VCaP (cell line): ENCODE data around the gene GPATCH4.
"Not testable (repeated sequence)": the region's sequence is repeated elsewhere in the genome, so short reads cannot be mapped to it uniquely, and the experiment has no call there.

Experiments
- H3K27ac ChIP-seq: fragments of 450-650 bp; 2 replicates; pipeline ENCODE4 v1.5.1; 2017
- TF ChIP-seq, protein P1 (sequence below): fragments of 450-650 bp; conservative IDR thresholded peaks from 2 replicates; pipeline ENCODE4 v1.5.1; 2017; ENCODE audit warnings: mild to moderate bottlenecking, moderate library complexity

The GPATCH4 gene

DNA sequence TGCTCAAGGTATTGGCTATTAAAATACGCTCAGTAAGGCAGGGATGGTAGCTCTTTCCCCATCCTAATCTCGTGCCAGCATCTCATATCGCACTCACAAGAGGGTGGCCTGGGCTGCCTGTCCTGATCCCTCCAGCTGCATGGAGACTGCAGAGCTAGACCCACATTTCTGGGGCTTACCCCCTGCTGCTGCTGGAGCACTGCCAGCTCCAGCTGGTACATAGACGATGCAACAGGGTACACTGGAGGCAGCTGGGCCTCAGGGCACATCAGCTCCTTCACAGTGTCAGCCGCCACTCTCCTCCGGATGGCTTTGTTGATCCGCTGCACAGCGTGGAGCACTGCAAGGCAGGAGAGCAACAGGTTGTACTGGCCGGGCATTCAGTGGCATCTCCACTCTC is 44.9 kb downstream of the GPATCH4 start:
- TF ChIP-seq, protein P1, sequence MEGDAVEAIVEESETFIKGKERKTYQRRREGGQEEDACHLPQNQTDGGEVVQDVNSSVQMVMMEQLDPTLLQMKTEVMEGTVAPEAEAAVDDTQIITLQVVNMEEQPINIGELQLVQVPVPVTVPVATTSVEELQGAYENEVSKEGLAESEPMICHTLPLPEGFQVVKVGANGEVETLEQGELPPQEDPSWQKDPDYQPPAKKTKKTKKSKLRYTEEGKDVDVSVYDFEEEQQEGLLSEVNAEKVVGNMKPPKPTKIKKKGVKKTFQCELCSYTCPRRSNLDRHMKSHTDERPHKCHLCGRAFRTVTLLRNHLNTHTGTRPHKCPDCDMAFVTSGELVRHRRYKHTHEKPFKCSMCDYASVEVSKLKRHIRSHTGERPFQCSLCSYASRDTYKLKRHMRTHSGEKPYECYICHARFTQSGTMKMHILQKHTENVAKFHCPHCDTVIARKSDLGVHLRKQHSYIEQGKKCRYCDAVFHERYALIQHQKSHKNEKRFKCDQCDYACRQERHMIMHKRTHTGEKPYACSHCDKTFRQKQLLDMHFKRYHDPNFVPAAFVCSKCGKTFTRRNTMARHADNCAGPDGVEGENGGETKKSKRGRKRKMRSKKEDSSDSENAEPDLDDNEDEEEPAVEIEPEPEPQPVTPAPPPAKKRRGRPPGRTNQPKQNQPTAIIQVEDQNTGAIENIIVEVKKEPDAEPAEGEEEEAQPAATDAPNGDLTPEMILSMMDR: no peak

DNA sequence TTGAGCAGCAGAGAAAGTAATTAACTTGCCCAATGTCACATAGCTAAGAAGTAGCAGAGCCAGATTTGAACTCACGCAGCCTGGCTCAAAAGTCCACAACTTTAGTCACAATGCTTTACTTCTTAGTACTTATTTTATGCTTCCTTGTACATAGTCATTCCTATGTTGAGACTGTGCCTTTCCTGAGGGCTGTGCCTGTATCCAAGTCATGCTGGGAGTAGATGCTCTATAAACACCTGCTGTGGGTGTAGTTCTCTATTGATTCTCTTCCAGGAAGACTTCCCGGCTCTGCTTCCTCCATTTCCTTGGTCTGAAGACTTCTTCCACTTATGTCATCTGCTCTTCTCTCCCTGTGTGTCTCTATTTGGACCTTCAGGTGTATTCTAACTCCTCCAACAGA is 45.6 kb downstream of the GPATCH4 start:
- H3K27ac ChIP-seq: no peak overlapping the region
- TF ChIP-seq, protein P1: no peak

More for the DNA sequence above, 44.9 kb downstream of the GPATCH4 start:
- no peak overlapping the region for H3K27ac ChIP-seq

DNA sequence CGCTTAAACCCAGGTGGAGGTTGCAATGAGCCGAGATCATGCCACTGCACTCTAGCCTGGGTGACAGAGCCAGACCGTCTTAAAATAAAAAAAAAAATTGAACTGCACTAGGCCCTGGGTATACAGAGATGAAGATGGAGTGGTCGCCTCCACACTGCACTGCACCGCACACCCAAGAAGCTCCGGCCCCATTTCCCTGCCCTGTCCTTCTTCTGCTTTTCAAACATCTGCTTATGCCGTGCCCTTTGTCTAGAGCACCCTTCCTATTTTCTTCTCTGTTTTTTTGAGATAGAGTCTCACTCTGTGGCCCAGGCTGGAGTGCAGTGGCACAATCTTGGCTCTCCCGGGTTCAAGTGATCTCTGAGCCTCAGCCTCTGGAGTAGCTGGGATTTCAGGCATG is 46.3 kb downstream of the GPATCH4 start:
- no peak overlapping the region for H3K27ac ChIP-seq
- TF ChIP-seq, protein P1: no peak

DNA sequence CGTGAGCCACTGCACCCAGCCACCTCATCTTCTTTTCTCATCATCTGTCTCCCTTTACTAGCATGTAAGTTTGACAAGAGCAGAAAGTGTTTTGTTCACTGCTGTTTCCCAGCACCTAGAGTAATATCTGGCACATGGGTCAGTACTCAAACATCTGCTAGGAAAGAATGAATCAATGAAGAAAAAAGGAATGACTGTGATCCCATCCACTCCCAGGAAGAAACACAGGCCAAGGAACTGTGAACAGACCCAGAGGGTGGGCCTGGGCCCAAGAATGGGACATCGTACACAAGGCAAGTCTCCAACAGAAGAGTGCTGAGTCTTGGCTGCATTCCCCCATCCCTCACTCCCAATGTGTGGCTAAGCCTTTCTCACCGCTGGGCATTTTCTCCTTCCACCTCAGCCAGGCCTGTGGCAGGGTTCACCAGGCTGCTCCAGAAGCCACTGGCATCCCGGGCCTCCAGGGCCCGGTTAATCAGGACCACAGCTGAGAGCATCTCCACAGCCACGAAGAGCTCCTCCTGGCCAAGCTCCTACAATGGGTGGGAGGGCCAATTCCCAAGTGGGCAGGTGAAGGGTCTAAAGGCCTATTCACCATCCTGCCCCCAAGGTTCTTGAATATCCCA is 47.3 kb downstream of the GPATCH4 start:
- TF ChIP-seq, protein P1: no peak
- H3K27ac ChIP-seq: no peak overlapping the region

DNA sequence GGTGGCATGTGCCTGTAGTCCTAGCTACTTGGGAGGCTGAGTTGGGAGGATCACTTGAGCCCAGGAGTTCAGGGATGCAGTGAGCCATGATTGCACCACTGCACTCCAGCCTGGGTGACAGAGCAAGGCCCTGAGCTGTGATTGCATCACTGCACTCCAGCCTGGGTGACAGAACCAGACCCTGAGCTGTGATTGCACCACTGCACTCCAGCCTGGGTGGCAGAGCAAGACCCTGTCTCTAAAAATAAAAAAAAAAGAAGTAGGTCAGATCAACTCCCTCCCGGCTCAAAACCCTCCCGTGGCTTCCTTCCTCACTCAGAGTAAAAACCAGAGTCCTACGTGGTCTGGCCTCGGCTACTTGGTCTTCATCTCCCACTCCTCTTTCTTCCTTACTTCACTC is 48.3 kb downstream of the GPATCH4 start:
- H3K27ac ChIP-seq: not testable (repeated sequence)

DNA sequence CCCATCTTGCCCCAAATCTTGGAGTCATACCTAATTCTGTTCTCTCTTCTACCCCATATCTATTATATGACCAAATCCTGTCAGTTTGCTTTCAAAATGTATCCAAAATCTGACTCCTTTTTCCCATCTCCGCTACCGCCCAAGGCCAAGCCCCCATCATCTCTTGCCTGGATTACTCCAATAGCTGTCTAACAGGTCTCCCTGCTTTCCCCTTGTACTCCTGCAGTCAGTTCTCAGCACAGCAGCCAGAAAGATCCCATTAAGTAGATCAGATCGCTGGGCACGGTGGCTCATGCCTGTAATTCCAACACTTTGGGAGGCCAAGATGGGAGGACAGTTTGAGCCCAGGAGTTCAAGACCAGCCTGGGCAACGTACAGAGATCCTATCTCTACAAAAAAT is 48.8 kb downstream of the GPATCH4 start:
- TF ChIP-seq, protein P1: no peak
- no peak overlapping the region for H3K27ac ChIP-seq

DNA sequence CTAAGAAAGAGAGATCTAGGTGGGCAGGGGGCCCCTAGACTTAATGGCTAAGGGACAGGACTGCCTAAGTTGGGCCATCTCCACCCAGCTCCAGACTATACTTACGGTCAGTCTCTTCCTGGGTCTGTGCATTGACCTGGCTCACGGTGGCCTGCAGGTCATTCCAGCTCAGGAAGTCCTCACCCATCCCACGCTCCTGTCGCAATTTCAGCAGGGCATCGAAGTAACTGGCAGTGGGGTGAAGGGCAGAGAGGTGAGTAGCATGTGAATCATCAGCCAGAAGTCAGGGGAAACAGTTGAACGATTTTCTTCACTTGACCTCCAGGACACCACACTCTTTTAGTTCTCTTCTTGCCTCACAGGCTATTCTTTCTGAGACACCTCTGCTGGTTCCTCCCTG is 49.4 kb downstream of the GPATCH4 start:
- TF ChIP-seq, protein P1: no peak
- no peak overlapping the region for H3K27ac ChIP-seq

DNA sequence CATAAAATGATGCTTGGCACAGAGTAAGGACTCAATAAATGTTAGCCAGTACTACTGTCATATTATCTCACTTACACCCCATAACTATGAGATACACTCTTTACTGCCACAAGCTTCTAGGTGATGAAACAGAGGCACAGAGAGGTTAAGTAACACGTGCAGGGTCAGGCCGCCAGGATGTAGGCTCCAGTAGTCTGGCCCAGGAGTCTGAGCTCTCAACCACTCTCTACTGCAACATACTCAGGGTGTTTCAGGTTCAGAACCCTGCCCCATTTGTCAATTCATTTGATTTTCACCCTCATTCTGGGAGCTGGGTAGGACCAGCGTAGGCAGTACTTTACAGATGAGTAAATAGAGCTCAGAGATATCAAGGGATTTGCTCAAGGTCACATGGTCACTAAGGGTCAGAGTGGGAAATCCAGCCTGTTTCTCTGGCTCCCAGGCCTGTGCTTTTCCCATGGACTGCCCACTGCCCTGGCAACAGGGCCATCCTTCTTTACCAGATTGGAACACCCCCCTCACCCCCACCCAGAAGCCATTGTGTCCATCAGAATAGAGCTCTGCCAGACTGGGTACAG is 50.1 kb downstream of the GPATCH4 start:
- H3K27ac ChIP-seq: no peak overlapping the region
- TF ChIP-seq, protein P1: no peak
